Transverse colon (tissue), 4 donors: ENCODE results near the gene HS3ST2.

Experiments
- CTCF ChIP-seq, 5 experiments: fragments of 200-600 bp in 3 of 5; fragments of 450-650 bp in 2 of 5; sonication (generic) in 3 of 5; IDR thresholded peaks; 1 replicate in 2 of 5; 2 replicates in 3 of 5; pipeline ENCODE4 v1.5.1; 2016 to 2017; ENCODE audit warnings: antibody characterized with exemption in 5 of 5, inconsistent platforms in 3 of 5, mild to moderate bottlenecking in 2 of 5, moderate library complexity in 1 of 5
- POLR2AphosphoS5 ChIP-seq, 3 donors: sonication (generic); formaldehyde crosslinking; IDR thresholded peaks; one replicate each; pipeline ENCODE4 v1.6.1; 2016; ENCODE audit warnings: antibody characterized with exemption in 3 of 3

DNA sequence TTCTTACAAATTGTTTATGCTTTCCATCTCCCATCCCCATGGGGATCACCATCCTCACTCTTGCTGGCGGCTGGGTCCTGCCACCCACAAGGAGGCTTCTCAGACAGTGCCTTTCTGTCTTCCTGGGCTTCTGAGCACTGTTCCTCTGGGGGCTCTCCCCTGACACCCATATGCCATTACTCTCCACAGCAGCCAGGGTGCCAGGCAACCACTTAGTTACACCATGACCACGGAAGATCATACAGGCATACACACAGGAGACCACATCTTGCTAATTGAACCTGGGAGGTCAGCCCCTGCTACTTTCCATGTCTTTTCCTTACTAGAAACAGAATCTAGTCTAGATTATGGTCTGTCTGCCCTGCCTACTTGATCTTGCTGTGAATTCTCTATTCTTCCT, 27.7 kb upstream of the HS3ST2 start:
- TF ChIP-seq POLR2AphosphoS5 (IDR thresholded peaks at IDR 0.05), result no peak
- no peak for TF ChIP-seq CTCF (IDR thresholded peaks at IDR 0.05)
